ENCODE measurements around the gene MLPH.

The MLPH gene

GRCh38 chr2:237568121-237568660, 81.1 kb downstream of the MLPH start:
- H3K27me3 Mint-ChIP-seq (ENCODE audit: low read depth): no peaks in the 10 kb centered on the region
- no peaks in the 10 kb centered on the region for H3K9me3 Mint-ChIP-seq
- H3K36me3 Mint-ChIP-seq (ENCODE audit: low read depth): no peaks in the 10 kb centered on the region
- no peaks in the 10 kb centered on the region for H3K4me1 Mint-ChIP-seq (ENCODE audit: low read depth)
- no peak overlapping the region for H3K4me3 Mint-ChIP-seq
- H3K27ac Mint-ChIP-seq: no peak overlapping the region
- no peak for DNase-seq (ENCODE audit: low spot score)

DNA sequence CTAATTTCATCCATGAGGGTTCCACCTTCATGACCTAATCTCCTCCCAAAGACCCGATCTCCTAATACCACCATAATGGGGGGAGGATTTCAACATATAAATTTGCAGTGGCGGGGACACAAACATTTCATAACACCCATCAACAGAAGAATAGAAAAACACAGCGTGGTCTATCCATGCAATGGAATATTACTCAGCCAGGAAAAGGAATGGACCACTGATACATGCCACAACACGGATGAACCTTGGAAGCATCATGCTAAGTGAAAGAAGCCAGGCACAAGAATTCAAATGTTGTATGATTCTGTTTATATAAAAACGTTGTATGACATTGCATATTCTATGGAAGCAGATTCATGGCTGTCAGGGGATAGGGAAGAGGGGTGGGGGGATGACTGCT, 82.0 kb downstream of the MLPH start:
- no peak for DNase-seq (ENCODE audit: low spot score)
- H3K4me3 Mint-ChIP-seq: no peak overlapping the region
- no peaks in the 10 kb centered on the region for H3K27me3 Mint-ChIP-seq (ENCODE audit: low read depth)
- H3K9me3 Mint-ChIP-seq: no peaks in the 10 kb centered on the region
- no peak overlapping the region for H3K27ac Mint-ChIP-seq
- H3K4me1 Mint-ChIP-seq (ENCODE audit: low read depth): no peaks in the 10 kb centered on the region
- H3K36me3 Mint-ChIP-seq (ENCODE audit: low read depth): no peaks in the 10 kb centered on the region

DNA sequence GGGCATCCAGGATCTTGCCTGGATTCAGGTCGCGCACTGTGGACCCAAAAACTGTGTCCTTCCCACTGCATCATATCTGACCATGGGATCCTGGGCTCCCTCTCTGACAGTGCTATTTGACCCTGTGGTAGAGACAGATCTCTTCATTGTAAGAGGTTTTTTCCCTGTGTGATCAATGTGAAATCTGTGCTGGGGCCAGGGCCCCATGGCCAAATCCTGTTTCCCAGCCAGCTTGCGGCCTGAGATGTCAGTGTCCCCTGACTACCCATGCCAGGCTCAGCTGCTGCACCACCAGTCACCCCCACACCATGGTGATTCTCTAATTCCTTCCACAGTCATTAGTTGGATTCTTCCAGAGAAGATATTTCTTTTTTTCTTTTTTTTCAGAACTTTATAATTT, 82.8 kb downstream of the MLPH start:
- Mint-ChIP-seq H3K4me3 (no peak overlapping the region), H3K4me1 (ENCODE audit: low read depth) (no peaks in the 10 kb centered on the region), H3K27ac (no peak overlapping the region), H3K36me3 (ENCODE audit: low read depth) (no peaks in the 10 kb centered on the region), H3K9me3 (no peaks in the 10 kb centered on the region), H3K27me3 (ENCODE audit: low read depth) (no peaks in the 10 kb centered on the region)
- DNase-seq (ENCODE audit: low spot score): no peak

- Mint-ChIP-seq H3K27ac (no peak overlapping the region), H3K4me1 (ENCODE audit: low read depth) (no peaks in the 10 kb centered on the region), H3K9me3 (no peaks in the 10 kb centered on the region), H3K27me3 (ENCODE audit: low read depth) (no peaks in the 10 kb centered on the region), H3K4me3 (no peak overlapping the region), H3K36me3 (ENCODE audit: low read depth) (no peaks in the 10 kb centered on the region)
- DNase-seq (ENCODE audit: low spot score): no peak
These were observed 83.8 kb downstream of the MLPH start for GRCh38 chr2:237570776-237571335.

- DNase-seq (ENCODE audit: low spot score): no peak
These were observed 84.5 kb downstream of the MLPH start for GRCh38 chr2:237571551-237571950.

GRCh38 chr2:237572021-237572741, 85.1 kb downstream of the MLPH start:
- no peak overlapping the region for H3K27ac Mint-ChIP-seq
- H3K36me3 Mint-ChIP-seq (ENCODE audit: low read depth): no peaks in the 10 kb centered on the region
- H3K9me3 Mint-ChIP-seq: no peaks in the 10 kb centered on the region
- H3K27me3 Mint-ChIP-seq (ENCODE audit: low read depth): no peaks in the 10 kb centered on the region
- peak; percentile 75 for DNase-seq (ENCODE audit: low spot score)
- H3K4me3 Mint-ChIP-seq: no peak overlapping the region
- H3K4me1 Mint-ChIP-seq (ENCODE audit: low read depth): no peaks in the 10 kb centered on the region

More at GRCh38 chr2:237571551-237571950, 84.5 kb downstream of the MLPH start:
- Mint-ChIP-seq H3K4me3 (no peak overlapping the region), H3K27me3 (ENCODE audit: low read depth) (no peaks in the 10 kb centered on the region), H3K36me3 (ENCODE audit: low read depth) (no peaks in the 10 kb centered on the region), H3K27ac (no peak overlapping the region), H3K9me3 (no peaks in the 10 kb centered on the region), H3K4me1 (ENCODE audit: low read depth) (no peaks in the 10 kb centered on the region)

DNA sequence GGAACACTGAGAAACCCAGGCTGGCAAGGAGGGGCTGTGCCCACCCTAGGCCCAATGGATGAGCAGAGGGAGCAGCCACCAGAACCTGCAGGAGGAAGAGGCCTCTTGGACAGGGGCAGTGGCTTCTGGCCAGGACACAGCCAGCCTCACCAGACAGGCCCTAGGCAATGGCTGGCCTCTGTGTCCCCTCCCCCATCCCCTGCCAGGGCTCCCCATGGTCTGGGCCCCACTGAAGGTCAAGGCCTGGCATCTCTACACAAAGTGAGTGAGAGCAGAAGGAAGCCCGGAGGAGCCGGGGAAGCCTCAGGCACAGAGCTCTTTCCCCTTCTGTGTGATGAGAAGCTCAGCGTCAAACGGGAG, 85.7 kb downstream of the MLPH start:
- Mint-ChIP-seq H3K9me3 (no peaks in the 10 kb centered on the region), H3K27me3 (ENCODE audit: low read depth) (no peaks in the 10 kb centered on the region), H3K4me3 (no peak overlapping the region), H3K4me1 (ENCODE audit: low read depth) (no peaks in the 10 kb centered on the region), H3K36me3 (ENCODE audit: low read depth) (no peaks in the 10 kb centered on the region), H3K27ac (no peak overlapping the region)
- DNase-seq (ENCODE audit: low spot score): no peak

GRCh38 chr2:237573721-237574415, 86.8 kb downstream of the MLPH start:
- no peak overlapping the region for H3K4me3 Mint-ChIP-seq
- H3K9me3 Mint-ChIP-seq: no peaks in the 10 kb centered on the region
- no peak overlapping the region for H3K27ac Mint-ChIP-seq
- no peaks in the 10 kb centered on the region for H3K4me1 Mint-ChIP-seq (ENCODE audit: low read depth)
- no peak for DNase-seq (ENCODE audit: low spot score)
- H3K27me3 Mint-ChIP-seq (ENCODE audit: low read depth): no peaks in the 10 kb centered on the region
- H3K36me3 Mint-ChIP-seq (ENCODE audit: low read depth): no peaks in the 10 kb centered on the region

- no peaks in the 10 kb centered on the region for H3K36me3 Mint-ChIP-seq (ENCODE audit: low read depth)
- no peaks in the 10 kb centered on the region for H3K9me3 Mint-ChIP-seq
- no peaks in the 10 kb centered on the region for H3K4me1 Mint-ChIP-seq (ENCODE audit: low read depth)
- no peaks in the 10 kb centered on the region for H3K27me3 Mint-ChIP-seq (ENCODE audit: low read depth)
- no peak overlapping the region for H3K27ac Mint-ChIP-seq
- H3K4me3 Mint-ChIP-seq: no peak overlapping the region
- DNase-seq (ENCODE audit: low spot score): no peak
These were observed 87.4 kb downstream of the MLPH start for GRCh38 chr2:237574467-237574866.

DNA sequence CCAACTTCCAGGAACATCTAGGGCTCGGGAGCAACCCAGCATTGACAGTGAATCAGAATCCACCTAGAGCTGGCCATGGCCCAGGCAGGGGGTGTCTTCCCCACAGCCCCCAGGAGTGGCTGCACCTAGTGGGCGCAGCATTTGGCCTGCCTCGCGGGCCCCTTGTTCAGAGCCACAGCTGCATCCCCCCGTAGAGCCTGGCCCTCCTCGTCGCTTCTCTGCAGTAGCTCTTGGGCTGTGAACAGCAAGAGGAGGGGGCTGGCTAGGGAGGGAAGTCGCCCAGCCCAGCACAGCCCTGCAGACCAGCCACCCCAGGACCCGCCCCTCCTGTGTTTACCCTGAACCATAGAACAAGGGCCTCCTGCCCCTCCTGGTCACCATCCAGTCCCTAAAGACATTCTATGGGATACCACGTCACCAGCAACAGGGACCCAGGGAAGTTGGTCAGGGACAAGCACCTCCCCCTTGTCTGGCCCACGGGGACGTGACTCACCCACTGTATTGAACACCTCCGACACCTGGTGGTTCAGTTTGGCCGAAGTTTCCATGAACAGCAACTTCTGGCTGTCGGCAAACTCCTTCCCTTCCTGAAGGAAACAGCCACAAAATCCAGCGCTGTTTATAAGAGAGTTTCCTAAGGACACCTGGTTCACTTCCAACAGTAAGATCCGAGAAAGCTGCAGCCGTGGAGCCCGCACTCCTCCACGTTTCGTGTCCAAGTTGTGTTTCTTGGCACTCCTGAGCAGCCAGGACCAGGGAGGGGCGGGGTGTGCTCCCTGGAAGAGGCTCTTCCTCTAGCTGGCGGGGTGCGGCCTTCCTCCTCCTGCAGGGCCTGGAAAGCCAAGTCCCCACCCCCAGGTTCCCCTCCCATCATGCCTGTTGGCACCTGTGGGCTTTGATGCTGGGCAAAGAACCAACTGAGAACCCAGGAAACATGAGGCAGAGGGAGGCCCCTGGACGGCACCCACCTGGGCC, 88.1 kb downstream of the MLPH start:
- Mint-ChIP-seq H3K27me3 (ENCODE audit: low read depth) (no peaks in the 10 kb centered on the region), H3K27ac (no peak overlapping the region), H3K4me3 (no peak overlapping the region), H3K9me3 (no peaks in the 10 kb centered on the region), H3K36me3 (ENCODE audit: low read depth) (no peaks in the 10 kb centered on the region), H3K4me1 (ENCODE audit: low read depth) (no peaks in the 10 kb centered on the region)
- DNase-seq (ENCODE audit: low spot score): no peak

- H3K4me3 Mint-ChIP-seq: no peak overlapping the region
- no peaks in the 10 kb centered on the region for H3K36me3 Mint-ChIP-seq (ENCODE audit: low read depth)
- no peaks in the 10 kb centered on the region for H3K27me3 Mint-ChIP-seq (ENCODE audit: low read depth)
- no peaks in the 10 kb centered on the region for H3K9me3 Mint-ChIP-seq
- DNase-seq (ENCODE audit: low spot score): no peak
- no peaks in the 10 kb centered on the region for H3K4me1 Mint-ChIP-seq (ENCODE audit: low read depth)
- H3K27ac Mint-ChIP-seq: no peak overlapping the region
These were observed 89.1 kb downstream of the MLPH start for GRCh38 chr2:237575869-237576862.

- Mint-ChIP-seq H3K4me1 (ENCODE audit: low read depth) (no peaks in the 10 kb centered on the region), H3K27me3 (ENCODE audit: low read depth) (no peaks in the 10 kb centered on the region), H3K27ac (no peak overlapping the region), H3K9me3 (no peaks in the 10 kb centered on the region), H3K4me3 (no peak overlapping the region), H3K36me3 (ENCODE audit: low read depth) (no peaks in the 10 kb centered on the region)
- DNase-seq (ENCODE audit: low spot score): no peak
These were observed 89.9 kb downstream of the MLPH start for GRCh38 chr2:237576974-237577373.

GRCh38 chr2:237577458-237577857, 90.4 kb downstream of the MLPH start:
- no peak overlapping the region for H3K4me3 Mint-ChIP-seq
- no peaks in the 10 kb centered on the region for H3K27me3 Mint-ChIP-seq (ENCODE audit: low read depth)
- H3K27ac Mint-ChIP-seq: no peak overlapping the region
- no peak for DNase-seq (ENCODE audit: low spot score)
- H3K4me1 Mint-ChIP-seq (ENCODE audit: low read depth): no peaks in the 10 kb centered on the region
- H3K36me3 Mint-ChIP-seq (ENCODE audit: low read depth): no peaks in the 10 kb centered on the region
- no peaks in the 10 kb centered on the region for H3K9me3 Mint-ChIP-seq

Measured in T-helper 2 cell treated with Interferon-gamma antibody and Interleukin-4, amounts not matched to agents 5 μg/mL and 100 μg/mL, for 36 hours (primary cell).